HuH-7.5 (cell line): ENCODE measurements around the gene NKX2-1.

ENCODE experiments used
- DNase-seq: peaks from one replicate; pipeline ENCODE4 v3.0.0; 2011; ENCODE audit warnings: low spot score

The NKX2-1 gene

GRCh38 chr14:36517242-36518030, 2.6 kb downstream of the NKX2-1 start:
- no peak for DNase-seq

- no peak for DNase-seq
Measured at GRCh38 chr14:36516719-36517241, 3.3 kb downstream of the NKX2-1 start.

- DNase-seq, result no peak
Measured at GRCh38 chr14:36515896-36516718, 3.9 kb downstream of the NKX2-1 start.

GRCh38 chr14:36515105-36515593, 4.9 kb downstream of the NKX2-1 start:
- DNase-seq, result no peak

GRCh38 chr14:36514278-36515104, 5.5 kb downstream of the NKX2-1 start:
- no peak for DNase-seq

GRCh38 chr14:36513451-36514277, 6.4 kb downstream of the NKX2-1 start:
- no peak for DNase-seq

- DNase-seq, result no peak
Measured at GRCh38 chr14:36513012-36513420, 7.0 kb downstream of the NKX2-1 start.

- no peak for DNase-seq
Measured at GRCh38 chr14:36512585-36513003, 7.4 kb downstream of the NKX2-1 start.

- DNase-seq, result no peak
Measured at GRCh38 chr14:36511981-36512584, 7.9 kb downstream of the NKX2-1 start.

- DNase-seq, result no peak
Measured at GRCh38 chr14:36510874-36511273, 9.2 kb downstream of the NKX2-1 start.

GRCh38 chr14:36510078-36510799, 9.8 kb downstream of the NKX2-1 start:
- DNase-seq, result no peak

GRCh38 chr14:36509069-36509917, 10.7 kb downstream of the NKX2-1 start:
- DNase-seq, result no peak

GRCh38 chr14:36508418-36509068, 11.5 kb downstream of the NKX2-1 start:
- no peak for DNase-seq

GRCh38 chr14:36507847-36508417, 12.1 kb downstream of the NKX2-1 start:
- no peak for DNase-seq

GRCh38 chr14:36506732-36507614, 13.1 kb downstream of the NKX2-1 start:
- no peak for DNase-seq

- no peak for DNase-seq
Measured at GRCh38 chr14:36505892-36506731, 13.9 kb downstream of the NKX2-1 start.
